Measurements from ENCODE around the gene PRKCE. TPM values are rescaled to one million over a fixed set of nuclear protein-coding genes. Genes with fewer than 3 reads are reported as not detected.

Gene PRKCE
- total and polyA plus RNA-seq, 2 of the 8 experiments (the other 6 are each of a cell fraction or from before 2014, with no cell fraction given) = 0.54 to 2.1 TPM

GRCh38 chr2:46195819-46196218 lies 544.3 kb downstream of the PRKCE start (continued):
- TF ChIP-seq ATF2 (IDR thresholded peaks at IDR 0.05; ENCODE audit: low read length) = no peak
- no peak for TF ChIP-seq E2F6 (IDR thresholded peaks at IDR 0.05)
- no peak for TF ChIP-seq CHD7 (IDR thresholded peaks at IDR 0.05; ENCODE audit: insufficient replicate concordance, low read length)
- TF ChIP-seq PHF8 (conservative IDR thresholded peaks at IDR 0.05; ENCODE audit: low read depth, low read length) = no peak
- no peak for TF ChIP-seq EZH2 (IDR thresholded peaks at IDR 0.05; ENCODE audit: low read depth, low read length, severe bottlenecking)
- no peak for TF ChIP-seq POLR2AphosphoS5 (IDR thresholded peaks at IDR 0.05; ENCODE audit: low read depth, low read length)
